GM12878 (cell line): ENCODE results near the gene CYBC1. TPM values are rescaled to one million over a fixed set of nuclear protein-coding genes. Genes with fewer than 3 reads are reported as not detected.

Experiments
- ATF3 ChIP-seq: IDR thresholded peaks from 2 replicates; pipeline ENCODE4 v1.6.1; 2011; ENCODE audit warnings: low read depth, mild to moderate bottlenecking, low read length, moderate library complexity, borderline replicate concordance; ENCODE audit errors: extremely low read depth
- ATF7 ChIP-seq: fragments of 450-650 bp; IDR thresholded peaks from 2 replicates; pipeline ENCODE4 v1.6.1; 2016; ENCODE audit warnings: low read depth, mild to moderate bottlenecking
- DPF2 ChIP-seq: fragments of 450-650 bp; IDR thresholded peaks from 2 replicates; pipeline ENCODE4 v1.6.1; 2017; ENCODE audit warnings: mild to moderate bottlenecking
- E4F1 ChIP-seq: fragments of 450-650 bp; IDR thresholded peaks from 2 replicates; pipeline ENCODE4 v1.6.1; 2018; ENCODE audit warnings: borderline replicate concordance, mild to moderate bottlenecking; ENCODE audit not compliant: partially characterized antibody
- ELK1 ChIP-seq: IDR thresholded peaks from 2 replicates; pipeline ENCODE4 v1.6.1; 2012; ENCODE audit warnings: low read depth, low read length, improper control_type of control experiment
- ESRRA ChIP-seq: IDR thresholded peaks from 2 replicates; pipeline ENCODE4 v1.6.1; 2012; ENCODE audit warnings: mild to moderate bottlenecking, low read length, improper control_type of control experiment
- ETV6 ChIP-seq, 2 experiments: fragments of 450-650 bp in 1 of 2; IDR thresholded peaks in 1 of 2; conservative IDR thresholded peaks in 1 of 2; 2 replicates each; pipeline ENCODE4 v1.6.1; 2014; ENCODE audit warnings: antibody characterized with exemption in 1 of 2, borderline replicate concordance in 1 of 2, low read depth in 1 of 2, mild to moderate bottlenecking in 1 of 2, moderate library complexity in 1 of 2
- IKZF1 ChIP-seq: fragments of 450-650 bp; conservative IDR thresholded peaks from 2 replicates; pipeline ENCODE4 v1.6.1; 2017; ENCODE audit warnings: antibody characterized with exemption, mild to moderate bottlenecking
- MAX ChIP-seq: IDR thresholded peaks from 2 replicates; pipeline ENCODE4 v1.6.1; 2012; ENCODE audit warnings: low read depth, low read length, improper control_type of control experiment
- MEF2A ChIP-seq: IDR thresholded peaks from 2 replicates; pipeline ENCODE4 v1.6.1; 2011; ENCODE audit warnings: low read depth, mild to moderate bottlenecking, low read length, moderate library complexity; ENCODE audit not compliant: insufficient read depth
- MLLT1 ChIP-seq: fragments of 450-650 bp; IDR thresholded peaks from 2 replicates; pipeline ENCODE4 v1.6.1; 2016; ENCODE audit warnings: mild to moderate bottlenecking
- PAX5 ChIP-seq: IDR thresholded peaks from 2 replicates; pipeline ENCODE4 v1.6.1; 2011; ENCODE audit warnings: low read depth, low read length, borderline replicate concordance
- RELA ChIP-seq: fragments of 450-650 bp; IDR thresholded peaks from 2 replicates; pipeline ENCODE4 v1.8.0; 2014; ENCODE audit warnings: borderline replicate concordance; ENCODE audit not compliant: partially characterized antibody
- RUNX3 ChIP-seq: IDR thresholded peaks from 2 replicates; pipeline ENCODE4 v1.6.1; 2012; ENCODE audit warnings: low read length, inconsistent platforms
- SKIL ChIP-seq: fragments of 450-650 bp; IDR thresholded peaks from 2 replicates; pipeline ENCODE4 v1.6.1; 2017; ENCODE audit warnings: mild to moderate bottlenecking, low read depth, inconsistent platforms; ENCODE audit not compliant: poor library complexity, severe bottlenecking
- SMAD1 ChIP-seq: fragments of 450-650 bp; IDR thresholded peaks from 2 replicates; pipeline ENCODE4 v1.6.1; 2018; ENCODE audit warnings: mild to moderate bottlenecking, low read depth; ENCODE audit not compliant: partially characterized antibody
- SMC3 ChIP-seq: IDR thresholded peaks from 2 replicates; pipeline ENCODE4 v1.6.1; 2011; ENCODE audit warnings: low read length, improper control_type of control experiment, borderline replicate concordance
- SUZ12 ChIP-seq: fragments of 200-600 bp; sonication (generic); IDR thresholded peaks from one replicate; pipeline ENCODE4 v1.6.1; 2018; ENCODE audit warnings: antibody characterized with exemption, mild to moderate bottlenecking; ENCODE audit not compliant: unreplicated experiment
- YBX1 ChIP-seq: fragments of 450-650 bp; IDR thresholded peaks from 2 replicates; pipeline ENCODE4 v1.6.1; 2016; ENCODE audit warnings: antibody characterized with exemption
- ZNF24 ChIP-seq: fragments of 450-650 bp; IDR thresholded peaks from 2 replicates; pipeline ENCODE4 v1.6.1; 2017; ENCODE audit warnings: antibody characterized with exemption, mild to moderate bottlenecking
- ZZZ3 ChIP-seq: IDR thresholded peaks from 2 replicates; pipeline ENCODE4 v1.6.1; 2011; ENCODE audit warnings: low read depth; ENCODE audit not compliant: control insufficient read depth, insufficient read length
- polyA plus RNA-seq, 11 experiments: library from polyadenylated mRNA; depleted of rRNA in 4 of 11; unstranded in 6 of 11; stranded (reverse) in 5 of 11; fragments of >200 nt; fragmentation: Nextera tagmentation in 4 of 11; fragmentation: Illumina TruSeq in 1 of 11; extraction: Ambion mirVana in 4 of 11; extraction: Trizol in 1 of 11; gene quantifications; 1 replicate in 1 of 11; 2 replicates in 10 of 11; pipeline versions ENCODE4 v1.2.1 to v1.2.3, GENCODE V29; 2011 to 2016; ENCODE audit warnings: inconsistent platforms in 2 of 11, missing spikeins in 2 of 11, low read depth in 1 of 11
- total RNA-seq, 4 experiments: library from RNA; depleted of rRNA in 3 of 4; stranded (reverse); fragments of >200 nt in 3 of 4; fragmentation: Illumina TruSeq in 1 of 4; extraction: Trizol in 1 of 4; gene quantifications; 2 replicates each; pipeline versions ENCODE4 v1.2.1 to v1.2.3, GENCODE V29; 2013 to 2021

Gene CYBC1
- total and polyA plus RNA-seq, 10 of the 15 experiments (the other 5 are each of a cell fraction or from before 2014, with no cell fraction given), result 4.2 to 162 (median 133) TPM

GRCh38 chr17:82496529-82497434, 46.2 kb upstream of the CYBC1 start (continued):
- TF ChIP-seq MAX (peak; percentile 95), RELA (peak; percentile 95), ZZZ3 (no peak), SKIL (no peak), DPF2 (peak; percentile 58), PAX5 (peak; percentile 13; the same call in 1 of the 2 replicates), IKZF1 (peak; percentile 72), ATF7 (no peak), MLLT1 (peak; percentile 93), SMC3 (no peak), ELK1 (no peak), YBX1 (no peak), ESRRA (no peak), RUNX3 (no peak), E4F1 (no peak), SUZ12 (no peak), SMAD1 (no peak), ETV6 (conservative IDR thresholded peaks at IDR 0.05 in 1 of 2, IDR thresholded peaks at IDR 0.05 in 1 of 2; ENCODE audit: borderline replicate concordance in 1 of 2, low read depth in 1 of 2) (no peak), ATF3 (peak; percentile 98), ZNF24 (no peak), MEF2A (no peak)
